ENCODE data around the gene SUCO.

SUCO gene

GRCh38 chr1:172656576-172656975 lies 123.6 kb downstream of the SUCO start:
- DNase-seq = no peak

DNA sequence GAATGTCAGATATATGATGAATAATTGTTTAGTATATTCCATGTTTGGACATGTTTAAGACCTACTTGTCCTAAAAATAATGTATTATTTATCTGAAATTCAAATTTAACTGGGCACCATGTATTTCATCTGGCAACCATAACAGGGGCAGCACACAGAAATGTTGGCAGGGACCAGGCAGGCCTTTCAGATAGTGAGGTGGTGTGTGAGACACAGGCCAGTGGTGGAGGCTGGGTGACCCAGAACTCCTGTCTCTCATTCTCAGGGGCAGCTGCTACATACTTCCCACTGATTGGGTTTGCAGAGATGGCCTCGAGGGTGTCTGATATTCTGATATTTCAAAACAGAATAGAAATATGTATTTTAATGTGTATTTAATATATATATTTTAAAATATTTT lies 124.6 kb downstream of the SUCO start:
- DNase-seq = no peak

DNA sequence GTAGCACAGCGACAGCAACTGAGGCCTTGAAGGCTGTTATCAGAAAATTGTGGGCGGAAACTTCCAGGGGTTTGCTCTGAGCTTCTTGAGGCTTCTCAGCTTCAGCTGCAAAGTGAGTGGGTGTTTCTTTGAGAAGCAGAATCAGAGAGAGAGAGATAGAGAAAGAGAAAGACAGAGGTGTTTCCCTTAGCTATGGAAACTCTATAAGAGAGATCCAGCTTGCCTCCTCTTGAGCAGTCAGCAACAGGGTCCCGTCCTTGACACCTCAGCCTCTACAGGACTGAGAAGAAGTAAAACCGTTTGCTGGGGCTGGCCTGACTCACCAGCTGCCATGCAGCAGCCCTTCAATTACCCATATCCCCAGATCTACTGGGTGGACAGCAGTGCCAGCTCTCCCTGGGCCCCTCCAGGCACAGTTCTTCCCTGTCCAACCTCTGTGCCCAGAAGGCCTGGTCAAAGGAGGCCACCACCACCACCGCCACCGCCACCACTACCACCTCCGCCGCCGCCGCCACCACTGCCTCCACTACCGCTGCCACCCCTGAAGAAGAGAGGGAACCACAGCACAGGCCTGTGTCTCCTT lies 126.0 kb downstream of the SUCO start, which contains the start of gene FASLG:
Gene FASLG (plus strand): TSS at position 233 of the 583 bp plus-strand sequence. CDS start 99 bp downstream, at position 332.
- DNase-seq = peak; percentile 16

DNA sequence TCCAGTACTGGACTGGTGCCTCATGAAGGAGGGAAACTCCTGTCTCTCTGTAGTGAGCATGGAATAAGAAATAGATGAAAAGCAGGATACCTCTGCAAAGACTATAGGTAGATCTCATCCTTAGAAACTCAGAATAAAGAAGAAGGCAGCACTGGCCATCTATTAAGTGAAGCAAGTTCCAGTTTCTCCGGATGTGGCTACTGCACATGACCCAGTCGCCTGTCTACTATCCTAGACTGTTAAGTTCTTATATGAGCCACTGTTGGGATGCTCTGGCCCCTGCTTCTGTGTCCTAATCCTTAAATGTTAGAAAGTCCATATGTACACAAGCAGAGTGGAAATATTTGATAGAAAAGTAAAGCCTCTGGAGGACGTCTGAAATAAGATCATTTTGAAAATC lies 128.2 kb downstream of the SUCO start:
- DNase-seq = no peak
